HepG2 (cell line): ENCODE data around the gene PPP1R27. TPM values are rescaled to one million over a fixed set of nuclear protein-coding genes. Genes with fewer than 3 reads are reported as not detected.

Experiments
- CBX2 ChIP-seq, 2 experiments: fragments of 200-600 bp in 1 of 2; sonication (generic); formaldehyde crosslinking in 1 of 2; IDR thresholded peaks; 2 replicates each; pipeline versions ENCODE4 v1.7.0 to v1.8.1; 2018 to 2022; ENCODE audit warnings: low read depth in 2 of 2, low read length in 1 of 2, mild to moderate bottlenecking in 1 of 2, missing genetic modification reagents in 1 of 2
- CEBPB ChIP-seq: IDR thresholded peaks from 2 replicates; pipeline ENCODE4 v1.6.1; 2011; ENCODE audit warnings: low read depth, low read length, improper control_type of control experiment, borderline replicate concordance
- EHMT2 ChIP-seq: fragments of 200-600 bp; sonication (generic); IDR thresholded peaks from 2 replicates; pipeline ENCODE4 v1.7.0; 2017; ENCODE audit warnings: antibody characterized with exemption, low read depth, low read length, borderline replicate concordance
- GTF3A ChIP-seq: sonication (generic); formaldehyde crosslinking; conservative IDR thresholded peaks from 2 replicates; pipeline ENCODE4 v1.4.0; 2020; ENCODE audit warnings: mild to moderate bottlenecking, missing genetic modification reagents
- NKX3-1 ChIP-seq: sonication (generic); formaldehyde crosslinking; IDR thresholded peaks from 2 replicates; pipeline ENCODE4 v1.5.0; 2020; ENCODE audit warnings: missing genetic modification reagents
- RFXAP ChIP-seq: sonication (generic); formaldehyde crosslinking; IDR thresholded peaks from 2 replicates; pipeline ENCODE4 v1.4.0; 2020; ENCODE audit warnings: missing genetic modification reagents, borderline replicate concordance
- SUZ12 ChIP-seq: fragments of 150-350 bp; IDR thresholded peaks from 2 replicates; pipeline ENCODE4 v1.6.1; 2014; ENCODE audit warnings: low read depth, low read length
- TP53 ChIP-seq: sonication (generic); formaldehyde crosslinking; conservative IDR thresholded peaks from 2 replicates; pipeline ENCODE4 v1.4.0; 2020; ENCODE audit warnings: missing genetic modification reagents
- ZNF562 ChIP-seq: sonication (generic); formaldehyde crosslinking; IDR thresholded peaks from 2 replicates; pipeline ENCODE4 v1.8.0; 2022; ENCODE audit warnings: missing genetic modification reagents, borderline replicate concordance
- ZNF713 ChIP-seq: sonication (generic); formaldehyde crosslinking; IDR thresholded peaks from 2 replicates; pipeline ENCODE4 v1.4.0; 2020; ENCODE audit warnings: mild to moderate bottlenecking, missing genetic modification reagents
- polyA plus RNA-seq, 8 experiments: library from polyadenylated mRNA; depleted of rRNA in 3 of 8; stranded (reverse) in 7 of 8; unstranded in 1 of 8; fragments of >200 nt; fragmentation: Illumina TruSeq in 4 of 8; extraction: Trizol in 4 of 8; gene quantifications; 2 replicates each; pipeline versions ENCODE4 v1.2.1 to v1.2.3, GENCODE V29; 2011 to 2016; ENCODE audit warnings: low read depth in 4 of 8, missing spikeins in 1 of 8, mixed read lengths in 1 of 8; ENCODE audit not compliant: insufficient read depth in 1 of 8
- total RNA-seq, 5 experiments: library from RNA; depleted of rRNA; stranded (reverse); fragments of >200 nt; fragmentation: Illumina TruSeq; extraction: Trizol; gene quantifications; 2 replicates each; pipeline ENCODE4 v1.2.3, GENCODE V29; 2016; ENCODE audit warnings: low read depth in 1 of 5
- TF ChIP-seq, protein P1 (sequence below): sonication (generic); formaldehyde crosslinking; IDR thresholded peaks from 2 replicates; pipeline ENCODE4 v1.5.1; 2020; ENCODE audit warnings: mild to moderate bottlenecking, missing genetic modification reagents
- TF ChIP-seq, protein P2 (sequence below): sonication (generic); formaldehyde crosslinking; conservative IDR thresholded peaks from 2 replicates; pipeline ENCODE4 v1.8.1; 2023; ENCODE audit warnings: missing genetic modification reagents
- TF ChIP-seq, protein P3 (sequence below): sonication (generic); formaldehyde crosslinking; IDR thresholded peaks from 2 replicates; pipeline ENCODE4 v1.4.0; 2020; ENCODE audit warnings: low read depth, missing genetic modification reagents
- TF ChIP-seq, protein P4 (sequence below): sonication (generic); formaldehyde crosslinking; IDR thresholded peaks from 2 replicates; pipeline ENCODE4 v1.5.0; 2020; ENCODE audit warnings: missing genetic modification reagents
- TF ChIP-seq, protein P5 (sequence below): sonication (generic); formaldehyde crosslinking; IDR thresholded peaks from 2 replicates; pipeline ENCODE4 v1.9.0; 2021; ENCODE audit warnings: missing genetic modification reagents, mild to moderate bottlenecking, borderline replicate concordance
- TF ChIP-seq, protein P6 (sequence below): sonication (generic); formaldehyde crosslinking; IDR thresholded peaks from 2 replicates; pipeline ENCODE4 v1.4.0; 2020; ENCODE audit warnings: mild to moderate bottlenecking, missing genetic modification reagents

Gene PPP1R27
- total and polyA plus RNA-seq, 2 of the 13 experiments (the other 11 are each of a cell fraction or from before 2014, with no cell fraction given): 0.17 to 1.00 TPM

DNA sequence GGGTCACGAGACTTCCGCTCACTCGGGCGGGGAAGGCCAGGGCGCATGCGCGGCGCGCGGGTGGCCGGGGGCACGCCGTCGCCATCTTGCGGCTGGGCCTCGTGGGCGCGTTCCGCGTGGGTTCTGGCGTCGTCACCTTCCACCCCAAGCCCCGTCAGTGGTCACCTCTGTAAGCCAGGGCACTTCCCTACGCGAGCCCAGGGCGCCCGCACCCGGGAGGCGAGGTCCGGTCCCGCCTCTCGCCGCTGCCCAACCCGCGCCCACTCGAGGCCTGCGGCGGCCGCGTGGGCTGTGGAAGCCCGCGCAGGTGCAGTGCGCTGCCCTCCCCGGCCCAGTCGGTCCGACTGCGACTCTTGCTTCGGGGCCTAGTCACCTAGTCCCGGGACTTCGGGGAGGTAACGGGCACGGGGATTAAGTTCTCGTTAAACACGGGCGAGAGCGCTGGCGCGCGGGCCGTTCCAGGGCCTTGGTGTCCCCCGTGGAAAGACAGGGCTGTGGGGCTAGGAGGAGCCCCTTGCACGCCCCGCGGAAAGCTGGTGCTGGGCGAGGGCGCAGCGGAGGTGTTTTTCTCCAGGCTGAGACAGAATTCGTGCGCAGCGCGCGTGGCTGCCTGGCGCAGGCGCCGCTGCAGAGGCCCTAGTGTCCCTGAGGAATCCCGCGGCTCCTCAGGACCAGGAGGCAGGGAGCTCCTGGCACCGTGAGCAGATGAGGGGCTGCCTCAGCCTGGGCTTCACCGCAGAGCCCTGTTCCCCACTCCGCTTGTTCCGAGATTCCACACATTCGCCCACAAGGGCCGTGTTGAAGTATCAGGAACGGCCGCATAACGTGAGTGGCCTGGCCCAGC lies 36.8 kb upstream of the PPP1R27 start (continued):
- TF ChIP-seq, protein P1, sequence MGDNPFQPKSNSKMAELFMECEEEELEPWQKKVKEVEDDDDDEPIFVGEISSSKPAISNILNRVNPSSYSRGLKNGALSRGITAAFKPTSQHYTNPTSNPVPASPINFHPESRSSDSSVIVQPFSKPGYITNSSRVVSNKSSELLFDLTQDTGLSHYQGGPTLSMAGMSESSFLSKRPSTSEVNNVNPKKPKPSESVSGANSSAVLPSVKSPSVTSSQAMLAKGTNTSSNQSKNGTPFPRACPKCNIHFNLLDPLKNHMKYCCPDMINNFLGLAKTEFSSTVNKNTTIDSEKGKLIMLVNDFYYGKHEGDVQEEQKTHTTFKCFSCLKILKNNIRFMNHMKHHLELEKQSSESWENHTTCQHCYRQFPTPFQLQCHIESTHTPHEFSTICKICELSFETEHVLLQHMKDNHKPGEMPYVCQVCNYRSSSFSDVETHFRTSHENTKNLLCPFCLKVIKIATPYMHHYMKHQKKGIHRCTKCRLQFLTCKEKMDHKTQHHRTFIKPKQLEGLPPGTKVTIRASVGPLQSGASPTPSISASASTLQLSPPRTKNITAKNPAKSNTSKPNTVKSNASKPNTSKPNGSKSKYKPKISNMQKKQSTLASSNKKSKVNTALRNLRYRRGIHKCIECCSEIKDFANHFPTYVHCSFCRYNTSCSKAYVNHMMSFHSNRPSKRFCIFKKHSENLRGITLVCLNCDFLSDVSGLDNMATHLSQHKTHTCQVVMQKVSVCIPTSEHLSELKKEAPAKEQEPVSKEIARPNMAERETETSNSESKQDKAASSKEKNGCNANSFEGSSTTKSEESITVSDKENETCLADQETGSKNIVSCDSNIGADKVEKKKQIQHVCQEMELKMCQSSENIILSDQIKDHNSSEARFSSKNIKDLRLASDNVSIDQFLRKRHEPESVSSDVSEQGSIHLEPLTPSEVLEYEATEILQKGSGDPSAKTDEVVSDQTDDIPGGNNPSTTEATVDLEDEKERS (CRISPR knock-in tag): 0 out of 2 replicates have a peak, but pooled peaks have one; percentile 24
- no peak for TF ChIP-seq SUZ12
- peak; percentile 59; the same call in 1 of the 2 replicates for TF ChIP-seq ZNF562 (CRISPR knock-in tag)
- TF ChIP-seq RFXAP (CRISPR knock-in tag): no peak; the same call in 1 of the 2 replicates
- TF ChIP-seq ZNF713: peak; percentile 62
- TF ChIP-seq, protein P2, sequence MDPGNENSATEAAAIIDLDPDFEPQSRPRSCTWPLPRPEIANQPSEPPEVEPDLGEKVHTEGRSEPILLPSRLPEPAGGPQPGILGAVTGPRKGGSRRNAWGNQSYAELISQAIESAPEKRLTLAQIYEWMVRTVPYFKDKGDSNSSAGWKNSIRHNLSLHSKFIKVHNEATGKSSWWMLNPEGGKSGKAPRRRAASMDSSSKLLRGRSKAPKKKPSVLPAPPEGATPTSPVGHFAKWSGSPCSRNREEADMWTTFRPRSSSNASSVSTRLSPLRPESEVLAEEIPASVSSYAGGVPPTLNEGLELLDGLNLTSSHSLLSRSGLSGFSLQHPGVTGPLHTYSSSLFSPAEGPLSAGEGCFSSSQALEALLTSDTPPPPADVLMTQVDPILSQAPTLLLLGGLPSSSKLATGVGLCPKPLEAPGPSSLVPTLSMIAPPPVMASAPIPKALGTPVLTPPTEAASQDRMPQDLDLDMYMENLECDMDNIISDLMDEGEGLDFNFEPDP (CRISPR knock-in tag): 0 out of 2 replicates have a peak, but pooled peaks have one; percentile 94
- TF ChIP-seq, protein P3, sequence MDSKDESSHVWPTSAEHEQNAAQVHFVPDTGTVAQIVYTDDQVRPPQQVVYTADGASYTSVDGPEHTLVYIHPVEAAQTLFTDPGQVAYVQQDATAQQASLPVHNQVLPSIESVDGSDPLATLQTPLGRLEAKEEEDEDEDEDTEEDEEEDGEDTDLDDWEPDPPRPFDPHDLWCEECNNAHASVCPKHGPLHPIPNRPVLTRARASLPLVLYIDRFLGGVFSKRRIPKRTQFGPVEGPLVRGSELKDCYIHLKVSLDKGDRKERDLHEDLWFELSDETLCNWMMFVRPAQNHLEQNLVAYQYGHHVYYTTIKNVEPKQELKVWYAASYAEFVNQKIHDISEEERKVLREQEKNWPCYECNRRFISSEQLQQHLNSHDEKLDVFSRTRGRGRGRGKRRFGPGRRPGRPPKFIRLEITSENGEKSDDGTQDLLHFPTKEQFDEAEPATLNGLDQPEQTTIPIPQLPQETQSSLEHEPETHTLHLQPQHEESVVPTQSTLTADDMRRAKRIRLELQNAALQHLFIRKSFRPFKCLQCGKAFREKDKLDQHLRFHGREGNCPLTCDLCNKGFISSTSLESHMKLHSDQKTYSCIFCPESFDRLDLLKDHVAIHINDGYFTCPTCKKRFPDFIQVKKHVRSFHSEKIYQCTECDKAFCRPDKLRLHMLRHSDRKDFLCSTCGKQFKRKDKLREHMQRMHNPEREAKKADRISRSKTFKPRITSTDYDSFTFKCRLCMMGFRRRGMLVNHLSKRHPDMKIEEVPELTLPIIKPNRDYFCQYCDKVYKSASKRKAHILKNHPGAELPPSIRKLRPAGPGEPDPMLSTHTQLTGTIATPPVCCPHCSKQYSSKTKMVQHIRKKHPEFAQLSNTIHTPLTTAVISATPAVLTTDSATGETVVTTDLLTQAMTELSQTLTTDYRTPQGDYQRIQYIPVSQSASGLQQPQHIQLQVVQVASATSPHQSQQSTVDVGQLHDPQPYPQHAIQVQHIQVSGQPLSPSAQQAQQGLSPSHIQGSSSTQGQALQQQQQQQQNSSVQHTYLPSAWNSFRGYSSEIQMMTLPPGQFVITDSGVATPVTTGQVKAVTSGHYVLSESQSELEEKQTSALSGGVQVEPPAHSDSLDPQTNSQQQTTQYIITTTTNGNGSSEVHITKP: no peak
- no peak for TF ChIP-seq CEBPB
- TF ChIP-seq, protein P4, sequence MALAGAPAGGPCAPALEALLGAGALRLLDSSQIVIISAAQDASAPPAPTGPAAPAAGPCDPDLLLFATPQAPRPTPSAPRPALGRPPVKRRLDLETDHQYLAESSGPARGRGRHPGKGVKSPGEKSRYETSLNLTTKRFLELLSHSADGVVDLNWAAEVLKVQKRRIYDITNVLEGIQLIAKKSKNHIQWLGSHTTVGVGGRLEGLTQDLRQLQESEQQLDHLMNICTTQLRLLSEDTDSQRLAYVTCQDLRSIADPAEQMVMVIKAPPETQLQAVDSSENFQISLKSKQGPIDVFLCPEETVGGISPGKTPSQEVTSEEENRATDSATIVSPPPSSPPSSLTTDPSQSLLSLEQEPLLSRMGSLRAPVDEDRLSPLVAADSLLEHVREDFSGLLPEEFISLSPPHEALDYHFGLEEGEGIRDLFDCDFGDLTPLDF: peak; percentile 79
- no peak for TF ChIP-seq GTF3A (CRISPR knock-in tag)
- no peak; the same call in 1 of the 2 replicates for TF ChIP-seq TP53 (CRISPR knock-in tag)
- TF ChIP-seq NKX3-1 (CRISPR knock-in tag): peak; percentile 85
- TF ChIP-seq, protein P5, sequence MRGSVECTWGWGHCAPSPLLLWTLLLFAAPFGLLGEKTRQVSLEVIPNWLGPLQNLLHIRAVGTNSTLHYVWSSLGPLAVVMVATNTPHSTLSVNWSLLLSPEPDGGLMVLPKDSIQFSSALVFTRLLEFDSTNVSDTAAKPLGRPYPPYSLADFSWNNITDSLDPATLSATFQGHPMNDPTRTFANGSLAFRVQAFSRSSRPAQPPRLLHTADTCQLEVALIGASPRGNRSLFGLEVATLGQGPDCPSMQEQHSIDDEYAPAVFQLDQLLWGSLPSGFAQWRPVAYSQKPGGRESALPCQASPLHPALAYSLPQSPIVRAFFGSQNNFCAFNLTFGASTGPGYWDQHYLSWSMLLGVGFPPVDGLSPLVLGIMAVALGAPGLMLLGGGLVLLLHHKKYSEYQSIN (CRISPR knock-in tag): peak; percentile 80; the same call in 1 of the 2 replicates
- TF ChIP-seq CBX2 (IDR thresholded peaks at IDR 0.05; ENCODE audit: low read depth, low read length): no peak
- TF ChIP-seq CBX2 (CRISPR knock-in tag; IDR thresholded peaks at IDR 0.05; ENCODE audit: low read depth): no peak; the same call in 1 of the 2 replicates
- TF ChIP-seq, protein P6, sequence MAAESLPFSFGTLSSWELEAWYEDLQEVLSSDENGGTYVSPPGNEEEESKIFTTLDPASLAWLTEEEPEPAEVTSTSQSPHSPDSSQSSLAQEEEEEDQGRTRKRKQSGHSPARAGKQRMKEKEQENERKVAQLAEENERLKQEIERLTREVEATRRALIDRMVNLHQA: 0 out of 2 replicates have a peak, but pooled peaks have one; percentile 73
- TF ChIP-seq EHMT2: no peak
